K562 (cell line): ENCODE results near the gene RHOBTB3. TPM values are rescaled to one million over a fixed set of nuclear protein-coding genes. Genes with fewer than 3 reads are reported as not detected.
"Not testable (repeated sequence)": the region's sequence is repeated elsewhere in the genome, so short reads cannot be mapped to it uniquely, and the experiment has no call there.

Experiments used
- ATAC-seq: fragments of 200-7000 bp; cut with Tn5 transposase; 3 replicates; pipeline ENCODE4 v1.9.1; 2020; ENCODE audit warnings: moderate library complexity
- BruUV-seq: library from RNA; stranded (reverse); fragments of 400-500 nt; replicated peaks from 2 replicates; lab custom pipeline; 2021; lab: Mats Ljungman, UMichigan
- CTCF ChIA-PET: fragments of 300-600 bp; formaldehyde crosslinking; extraction: SDS; loops from one replicate; lab custom pipeline; 2021; ENCODE audit warnings: low intra/inter-chr PET ratio; lab: Yijun Ruan, JAX
- POLR2A ChIA-PET: fragments of 300-600, 350-650 bp; sonication (Branson Sonifier 250); formaldehyde crosslinking; extraction: SDS; loops from one replicate; lab custom pipeline; 2021; ENCODE audit warnings: antibody characterized with exemption, inconsistent platforms; lab: Yijun Ruan, JAX
- DNase-seq, 4 experiments: peaks; one replicate each; pipeline versions ENCODE4 v3.0.0 to v3.0.0-alpha.2; 2011 to 2018; ENCODE audit warnings: low spot score in 3 of 4, mixed read lengths in 3 of 4; ENCODE audit errors: extremely low read depth in 1 of 4
- FAIRE-seq: peaks from 2 replicates; lab custom pipeline; 2011; peaks lifted over from hg19 to GRCh38; lab: Jason Lieb, UNC
- H2AFZ ChIP-seq: 2 replicates; pipeline ENCODE4 v1.6.0; 2011; ENCODE audit warnings: low read depth, low read length, control low read depth, inconsistent platforms
- H3K27ac ChIP-seq: fragments of 200-600 bp; 3 replicates; pipeline ENCODE4 v1.8.0; 2011; ENCODE audit warnings: low read depth, mild to moderate bottlenecking, control low read depth, inconsistent platforms, low read length, moderate library complexity, mixed read lengths; ENCODE audit errors: extremely low read depth
- H3K27me3 ChIP-seq, 2 experiments: fragments of 300-600 bp in 1 of 2; 2 replicates in 1 of 2; 3 replicates in 1 of 2; pipeline versions ENCODE4 v1.6.0 to v1.8.0; 2011; ENCODE audit warnings: inconsistent platforms in 2 of 2, low read length in 2 of 2, mild to moderate bottlenecking in 1 of 2, mixed read lengths in 1 of 2, moderate library complexity in 1 of 2; ENCODE audit not compliant: control insufficient read depth in 2 of 2, insufficient read depth in 2 of 2
- H3K36me3 ChIP-seq: fragments of 300-600 bp; 3 replicates; pipeline ENCODE4 v1.8.0; 2011; ENCODE audit warnings: mild to moderate bottlenecking, low read length, inconsistent platforms; ENCODE audit not compliant: control insufficient read depth, insufficient read depth
- H3K4me1 ChIP-seq, 2 experiments: fragments of 200-600 bp in 1 of 2; replicated peaks in 1 of 2; 2 replicates in 1 of 2; 3 replicates in 1 of 2; pipeline versions ENCODE4 v1.5.1 to v1.8.0; 2011; ENCODE audit warnings: inconsistent platforms in 2 of 2, low read length in 2 of 2, mild to moderate bottlenecking in 1 of 2, mixed read lengths in 1 of 2, moderate library complexity in 1 of 2; ENCODE audit not compliant: control insufficient read depth in 2 of 2, insufficient read depth in 2 of 2
- H3K4me2 ChIP-seq: 2 replicates; pipeline ENCODE4 v1.6.1; 2011; ENCODE audit warnings: low read length, control low read depth, inconsistent platforms, mixed read lengths; ENCODE audit not compliant: insufficient read depth
- H3K4me3 ChIP-seq: fragments of 200-600 bp; sonication (generic), shearing (Covaris generic); 2 replicates; pipeline ENCODE4 v1.5.1; 2016; ENCODE audit warnings: control low read depth, inconsistent platforms
- H3K79me2 ChIP-seq: fragments of 200-600 bp; 3 replicates; pipeline ENCODE4 v1.8.0; 2011; ENCODE audit warnings: low read length, inconsistent platforms; ENCODE audit not compliant: control insufficient read depth, insufficient read depth
- H3K9ac ChIP-seq, 2 experiments: 2 replicates each; pipeline versions ENCODE4 v1.6.0 to v1.6.1; 2011; ENCODE audit warnings: low read depth in 2 of 2, low read length in 2 of 2, control low read depth in 1 of 2, inconsistent platforms in 1 of 2, mild to moderate bottlenecking in 1 of 2, mixed read lengths in 1 of 2; ENCODE audit not compliant: insufficient read depth in 1 of 2
- H3K9me1 ChIP-seq: one replicate; pipeline ENCODE4 v1.6.0; 2011; ENCODE audit warnings: inconsistent platforms, mild to moderate bottlenecking, low read length, moderate library complexity; ENCODE audit not compliant: control insufficient read depth, insufficient read depth
- H3K9me3 ChIP-seq: replicated peaks from 2 replicates; pipeline ENCODE4 v1.5.1; 2011; ENCODE audit warnings: low read depth, low read length, inconsistent platforms; ENCODE audit not compliant: control insufficient read depth, insufficient read depth
- H4K20me1 ChIP-seq: replicated peaks from 2 replicates; pipeline ENCODE4 v1.6.1; 2011; ENCODE audit warnings: low read length, inconsistent platforms, mixed read lengths; ENCODE audit not compliant: control insufficient read depth, insufficient read depth
- AFF4 ChIP-seq: sonication (generic); formaldehyde crosslinking; IDR thresholded peaks from 2 replicates; pipeline ENCODE4 v1.8.0; 2023; ENCODE audit warnings: mild to moderate bottlenecking, missing genetic modification reagents
- DPF2 ChIP-seq: fragments of 450-650 bp; IDR thresholded peaks from 2 replicates; pipeline ENCODE4 v1.6.1; 2016
- ELK1 ChIP-seq: sonication (generic); formaldehyde crosslinking; IDR thresholded peaks from 2 replicates; pipeline ENCODE4 v1.8.1; 2022; ENCODE audit warnings: missing genetic modification reagents
- FOXK2 ChIP-seq, 2 experiments: fragments of 450-650 bp; IDR thresholded peaks in 1 of 2; conservative IDR thresholded peaks in 1 of 2; 2 replicates each; pipeline ENCODE4 v1.6.1; 2016; ENCODE audit warnings: low read depth in 2 of 2, mild to moderate bottlenecking in 1 of 2
- HSF4 ChIP-seq: fragments of 250-450 bp; sonication (Bioruptor Pico); IDR thresholded peaks from 2 replicates; pipeline ENCODE4 v2.1.2; 2022; ENCODE audit warnings: mild to moderate bottlenecking, moderate library complexity, borderline replicate concordance
- THAP12 ChIP-seq: fragments of 250-450 bp; sonication (Bioruptor Pico); IDR thresholded peaks from 2 replicates; pipeline ENCODE4 v1.9.0; 2021; ENCODE audit warnings: mild to moderate bottlenecking, inconsistent platforms
- WGBS: fragments of 100-300 bp; shearing (Covaris generic); methylation state at CpG from one replicate; pipeline ENCODE4 v1.1.6; 2016; ENCODE audit warnings: low coverage, mixed read lengths; ENCODE audit not compliant: insufficient coverage; ENCODE audit errors: missing lambda C conversion rate; 5-methylcytosine and 5-hydroxymethylcytosine counted together
- in situ Hi-C: fragments of 300-500 bp; cut with MboI; formaldehyde crosslinking; loops from 4 replicates; pipeline ENCODE4 v1.15.0; 2018; ENCODE audit warnings: inconsistent platforms, mixed read lengths
- intact Hi-C: fragments of 100-400 bp; cut with micrococcal nuclease; formaldehyde crosslinking; loops from 2 replicates; pipeline ENCODE4 v1.14.2; 2022
- polyA plus RNA-seq, 8 experiments: library from polyadenylated mRNA; depleted of rRNA in 4 of 8; stranded (reverse) in 5 of 8; unstranded in 3 of 8; fragments of >200 nt; fragmentation: Nextera tagmentation in 2 of 8; fragmentation: Illumina TruSeq in 1 of 8; extraction: Ambion mirVana in 2 of 8; extraction: Trizol in 1 of 8; gene quantifications; 2 replicates each; pipeline versions ENCODE4 v1.2.1 to v1.2.3, GENCODE V29; 2011 to 2014; ENCODE audit warnings: inconsistent platforms in 1 of 8, missing spikeins in 1 of 8
- total RNA-seq, 7 experiments: library from RNA; depleted of rRNA in 6 of 7; stranded (reverse); fragments of >200 nt in 6 of 7; fragmentation: Illumina TruSeq in 2 of 7; extraction: Trizol in 2 of 7; gene quantifications; 2 replicates each; pipeline versions ENCODE4 v1.2.1 to v1.2.3, GENCODE V29; 2011 to 2021; ENCODE audit warnings: low replicate concordance in 1 of 7

The RHOBTB3 gene
- total and polyA plus RNA-seq, 9 of the 15 experiments (the other 6 are each of a cell fraction or from before 2014, with no cell fraction given), result 39.7 to 143 (median 115) TPM

DNA sequence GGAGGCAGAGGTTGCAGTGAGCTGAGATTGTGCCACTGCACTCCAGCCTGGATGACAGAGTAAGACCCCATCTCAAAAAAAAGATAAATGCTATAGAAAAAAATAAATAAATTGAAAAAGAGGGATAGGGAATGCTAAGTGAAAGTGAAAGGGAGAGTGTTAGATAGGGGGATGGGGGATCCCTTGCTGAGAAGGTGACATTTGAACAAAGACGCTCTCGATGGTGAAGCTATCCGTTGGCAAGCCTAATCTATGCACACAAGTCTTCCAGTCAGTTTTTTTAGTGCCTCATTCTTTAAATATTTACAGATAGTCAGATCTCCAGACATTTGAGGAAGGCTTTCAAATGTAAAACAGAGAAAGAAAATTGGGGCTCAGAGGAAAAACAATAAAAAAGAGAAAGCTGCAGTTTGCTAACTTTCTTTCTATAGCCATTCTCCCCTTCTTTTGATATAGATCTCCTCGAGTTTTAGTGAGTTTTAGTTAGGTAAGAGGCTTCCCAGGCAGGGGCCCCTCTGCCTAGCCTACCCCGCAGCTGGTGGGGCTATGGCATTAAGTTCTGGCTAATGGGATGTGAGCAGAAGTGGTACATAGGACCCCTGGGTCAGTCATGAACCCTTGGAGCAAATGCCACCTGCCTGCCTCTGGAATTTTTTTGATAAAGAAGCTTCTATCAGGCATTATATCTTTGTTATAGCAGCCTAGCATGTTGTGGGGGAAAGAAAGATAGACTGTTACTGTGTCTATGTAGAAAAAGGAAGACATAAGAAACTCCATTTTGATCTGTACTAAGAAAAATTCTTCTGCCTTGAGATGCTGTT lies 79.4 kb downstream of the RHOBTB3 start (continued):
- TF ChIP-seq AFF4, result no peak
- no peak for TF ChIP-seq HSF4 (CRISPR knock-in tag)
- no peak for TF ChIP-seq THAP12 (CRISPR knock-in tag)
- no peak for TF ChIP-seq FOXK2 (conservative IDR thresholded peaks at IDR 0.05 in 1 of 2, IDR thresholded peaks at IDR 0.05 in 1 of 2; ENCODE audit: low read depth in 2 of 2)
- TF ChIP-seq DPF2, result no peak
- no peak for TF ChIP-seq ELK1 (CRISPR knock-in tag)

DNA sequence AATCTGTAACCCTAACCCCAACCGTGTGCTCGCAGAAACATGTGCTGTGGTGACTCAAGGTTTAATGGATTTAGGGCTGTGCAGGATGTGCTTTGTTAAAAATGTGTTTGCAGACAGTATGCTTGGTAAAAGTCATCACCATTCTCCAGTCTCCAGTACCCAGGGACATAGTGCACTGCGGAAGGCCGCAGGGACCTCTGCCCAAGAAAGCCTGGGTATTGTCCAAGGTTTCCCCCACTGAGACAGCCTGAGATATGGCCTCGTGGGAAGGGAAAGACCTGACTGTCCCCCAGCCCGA lies 79.9 kb downstream of the RHOBTB3 start:
- H3K9me3 ChIP-seq, CTCF ChIA-PET, H4K20me1 ChIP-seq, H3K36me3 ChIP-seq, H3K79me2 ChIP-seq, in situ Hi-C loops, H3K4me3 ChIP-seq, H3K9ac ChIP-seq, H3K27ac ChIP-seq, intact Hi-C loops, H3K27me3 ChIP-seq, H2AFZ ChIP-seq, FAIRE-seq, BruUV-seq, H3K9me1 ChIP-seq, H3K4me2 ChIP-seq, DNase-seq, ATAC-seq: not testable (repeated sequence)
- WGBS, result 64% methylated on average over 6 of the region's 6 CpGs
- POLR2A ChIA-PET, result interaction anchor here (1.3 kb wide), 1 partner anchor 11 kb away, joined by 6 read pairs; the partner anchor contains the start of gene GLRX
- H3K4me1 ChIP-seq, result peaks cover 8 to 10% of the 10 kb centered on the region in 2 experiments; a peak in 4 of 5 replicates
